Breast epithelium (tissue), 4 donors: ENCODE results near the gene CPEB3. TPM values are rescaled to one million over a fixed set of nuclear protein-coding genes. Genes with fewer than 3 reads are reported as not detected.

ENCODE experiments used
- DNase-seq, 2 donors: peaks; one replicate each; pipeline ENCODE4 v3.0.0-alpha.2; 2019; ENCODE audit warnings: low spot score in 2 of 2
- H3K27ac ChIP-seq, 2 donors: fragments of 200-600 bp; sonication (generic) in 1 of 2; one replicate each; pipeline ENCODE4 v1.5.1; 2016 to 2019; ENCODE audit warnings: mild to moderate bottlenecking in 1 of 2
- H3K27me3 ChIP-seq, 2 donors: fragments of 200-600 bp; sonication (generic) in 1 of 2; one replicate each; pipeline versions ENCODE4 v1.5.1 to v1.6.0; 2017 to 2019; ENCODE audit warnings: control low read depth in 1 of 2, mild to moderate bottlenecking in 1 of 2
- H3K36me3 ChIP-seq: fragments of 200-600 bp; one replicate; pipeline ENCODE4 v1.5.1; 2019
- H3K4me1 ChIP-seq, 2 donors: fragments of 200-600 bp; sonication (generic); one replicate each; pipeline ENCODE4 v1.5.1; 2016 to 2019; ENCODE audit warnings: control low read depth in 1 of 2
- H3K4me3 ChIP-seq, 3 donors: fragments of 200-600 bp; sonication (generic); 1 replicate in 2 of 3; 2 replicates in 1 of 3; pipeline ENCODE4 v1.5.1; 2016 to 2019; ENCODE audit warnings: mild to moderate bottlenecking in 3 of 3, moderate library complexity in 2 of 3
- H3K9me3 ChIP-seq, 2 donors: fragments of 200-600 bp; sonication (generic) in 1 of 2; one replicate each; pipeline ENCODE4 v1.5.1; 2016 to 2019; ENCODE audit warnings: control low read depth in 1 of 2
- CTCF ChIP-seq, 3 donors: fragments of 450-650 bp; IDR thresholded peaks; one replicate each; pipeline ENCODE4 v1.5.1; 2016 to 2017; ENCODE audit warnings: antibody characterized with exemption in 3 of 3, mild to moderate bottlenecking in 3 of 3, moderate library complexity in 3 of 3
- POLR2A ChIP-seq: fragments of 450-650 bp; IDR thresholded peaks from one replicate; pipeline ENCODE4 v1.6.1; 2016; ENCODE audit warnings: antibody characterized with exemption, mild to moderate bottlenecking, moderate library complexity
- POLR2AphosphoS5 ChIP-seq, 3 donors: sonication (generic); formaldehyde crosslinking; IDR thresholded peaks; one replicate each; pipeline ENCODE4 v1.6.1; 2017; ENCODE audit warnings: antibody characterized with exemption in 3 of 3
- intact Hi-C: fragments of 100-400 bp; cut with DNase I; formaldehyde crosslinking; loops from one replicate; pipeline ENCODE4 v1.15.1; 2023; ENCODE audit warnings: low total_unique reads
- total RNA-seq, 3 donors: library from RNA; depleted of rRNA; stranded (reverse); fragments of >200 nt; gene quantifications; one replicate each; pipeline ENCODE4 v1.1.0, GENCODE V29; 2016

Gene CPEB3
- total RNA-seq, 3 donors from 2014 or later, result 3.8 to 12.1 (median 5.2) TPM

DNA sequence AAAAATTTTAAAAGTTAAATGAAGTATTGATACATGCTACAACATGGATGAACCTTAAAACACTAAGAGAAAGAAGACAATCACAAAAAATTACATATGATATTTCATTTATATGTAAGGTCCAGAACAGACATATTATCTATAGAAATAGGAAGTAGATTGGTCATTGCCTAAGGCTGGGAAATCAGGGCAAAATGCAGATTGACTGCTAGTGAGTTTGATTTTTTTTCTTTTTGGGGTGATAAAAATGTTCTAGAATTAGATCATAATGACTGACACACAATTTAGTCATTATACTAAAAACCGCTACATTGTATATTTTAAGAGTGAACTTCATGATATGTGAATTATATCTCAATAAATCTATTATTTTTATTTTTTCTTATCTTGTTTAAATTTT is 88.3 kb downstream of the CPEB3 start:
- TF ChIP-seq POLR2A (no peak), POLR2AphosphoS5 (IDR thresholded peaks at IDR 0.05) (no peak), CTCF (IDR thresholded peaks at IDR 0.05) (no peak)
- no peak overlapping the region for H3K4me3 ChIP-seq
- H3K27me3 ChIP-seq, result no peaks in the 10 kb centered on the region
- intact Hi-C loops, result loop anchor here (10.0 kb wide), 1 partner anchor 92 kb away; the partner anchor contains the start of genes CPEB3 and MARCHF5
- no peaks in the 10 kb centered on the region for H3K4me1 ChIP-seq
- H3K27ac ChIP-seq, result no peak overlapping the region
- no peak for DNase-seq
- H3K9me3 ChIP-seq, result no peaks in the 10 kb centered on the region
- H3K36me3 ChIP-seq, result no peaks in the 10 kb centered on the region

GRCh38 chr10:92200564-92200963 is 90.3 kb downstream of the CPEB3 start:
- DNase-seq, result no peak
- Histone ChIP-seq H3K9me3 (no peaks in the 10 kb centered on the region), H3K27ac (no peak overlapping the region), H3K4me1 (no peaks in the 10 kb centered on the region), H3K36me3 (no peaks in the 10 kb centered on the region), H3K27me3 (no peaks in the 10 kb centered on the region), H3K4me3 (no peak overlapping the region)
- TF ChIP-seq POLR2A, result no peak
- TF ChIP-seq CTCF (IDR thresholded peaks at IDR 0.05), result no peak
- TF ChIP-seq POLR2AphosphoS5 (IDR thresholded peaks at IDR 0.05), result no peak
- intact Hi-C loops, result loop anchor here (10.0 kb wide), 1 partner anchor 94 kb away; the partner anchor contains the start of genes CPEB3 and MARCHF5

DNA sequence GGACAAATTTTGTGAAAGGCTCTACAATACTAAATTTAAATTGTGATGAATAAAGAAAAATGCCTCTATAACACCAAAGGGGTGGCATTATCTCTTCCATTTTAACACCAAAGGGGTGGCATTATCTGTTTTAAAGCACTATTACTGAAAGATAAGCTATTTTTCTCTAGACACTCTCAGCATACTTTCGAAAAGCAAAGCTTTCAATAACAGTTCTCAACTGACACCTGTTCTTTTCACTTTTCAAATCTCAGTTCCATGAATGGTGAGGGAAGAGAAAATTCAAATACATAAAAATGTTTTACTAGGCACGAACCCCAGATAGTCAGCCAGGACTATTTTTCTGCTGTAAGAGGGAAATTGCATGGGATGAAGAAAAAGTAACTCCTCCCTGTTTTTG is 103.8 kb downstream of the CPEB3 start:
- TF ChIP-seq POLR2A (no peak), CTCF (IDR thresholded peaks at IDR 0.05) (no peak), POLR2AphosphoS5 (IDR thresholded peaks at IDR 0.05) (no peak)
- Histone ChIP-seq H3K4me1 (no peaks in the 10 kb centered on the region), H3K27me3 (no peaks in the 10 kb centered on the region), H3K4me3 (no peak overlapping the region), H3K9me3 (no peaks in the 10 kb centered on the region), H3K27ac (no peak overlapping the region), H3K36me3 (no peaks in the 10 kb centered on the region)
- DNase-seq, result no peak
- intact Hi-C loops, result no loop called here

DNA sequence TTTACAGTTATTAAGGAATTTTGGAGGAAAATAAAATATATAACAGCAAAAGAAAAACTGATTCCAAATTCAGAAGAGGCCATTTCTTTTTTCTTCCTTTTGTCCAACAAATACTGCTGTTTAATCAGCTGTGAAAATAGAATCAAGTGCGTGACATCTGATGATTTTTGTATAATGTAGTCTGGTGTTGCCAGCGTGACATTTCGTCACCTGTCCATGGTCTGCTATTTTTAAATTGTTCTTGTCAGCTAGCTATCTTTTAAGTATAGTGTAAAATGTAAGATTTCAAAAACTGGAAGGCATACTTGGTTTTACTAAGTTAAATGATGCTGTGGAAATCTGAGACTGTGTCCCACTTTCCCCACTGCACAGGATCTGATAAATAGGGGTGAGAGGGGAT is 105.9 kb downstream of the CPEB3 start:
- TF ChIP-seq POLR2A, result no peak
- no peak for TF ChIP-seq POLR2AphosphoS5 (IDR thresholded peaks at IDR 0.05)
- no peak for TF ChIP-seq CTCF (IDR thresholded peaks at IDR 0.05)
- DNase-seq, result no peak
- Histone ChIP-seq H3K4me3 (no peak overlapping the region), H3K27me3 (no peaks in the 10 kb centered on the region), H3K4me1 (no peaks in the 10 kb centered on the region), H3K36me3 (no peaks in the 10 kb centered on the region), H3K9me3 (no peaks in the 10 kb centered on the region), H3K27ac (no peak overlapping the region)
- intact Hi-C loops, result no loop called here

DNA sequence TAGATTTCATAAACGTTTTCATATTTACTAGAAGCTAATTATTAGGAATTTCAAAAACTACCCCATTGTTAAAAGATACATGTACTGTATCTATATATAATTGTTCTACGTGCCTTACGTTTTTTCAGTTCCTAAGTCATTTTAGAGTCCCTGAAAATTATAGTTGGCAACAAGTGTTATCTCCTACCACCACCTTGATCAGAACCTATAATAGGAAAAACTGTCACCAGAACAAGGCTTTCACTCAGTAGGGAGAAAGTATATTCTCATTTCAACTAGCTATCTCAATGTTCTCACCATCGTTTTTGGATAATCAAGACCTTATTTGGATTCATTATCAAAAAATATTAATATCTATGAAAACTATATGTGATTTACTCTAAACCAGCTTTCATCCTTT is 107.7 kb downstream of the CPEB3 start:
- Histone ChIP-seq H3K27ac (no peak overlapping the region), H3K36me3 (no peaks in the 10 kb centered on the region), H3K9me3 (no peaks in the 10 kb centered on the region), H3K4me3 (no peak overlapping the region), H3K4me1 (no peaks in the 10 kb centered on the region), H3K27me3 (no peaks in the 10 kb centered on the region)
- intact Hi-C loops, result no loop called here
- no peak for DNase-seq
- no peak for TF ChIP-seq CTCF (IDR thresholded peaks at IDR 0.05)
- TF ChIP-seq POLR2A, result no peak
- no peak for TF ChIP-seq POLR2AphosphoS5 (IDR thresholded peaks at IDR 0.05)
